HEK293 (cell line): ENCODE results near the gene ADAMTSL2.

ENCODE experiments used
- CTCF ChIP-seq: fragments of 450-650 bp; formaldehyde crosslinking; IDR thresholded peaks from 2 replicates; pipeline ENCODE4 v1.5.1; 2016; ENCODE audit warnings: missing biosample characterization, missing genetic modification characterization
- HOXC10 ChIP-seq: sonication (generic); formaldehyde crosslinking; IDR thresholded peaks from 2 replicates; pipeline ENCODE4 v1.8.1; 2023; ENCODE audit warnings: mild to moderate bottlenecking, missing genetic modification reagents
- KLF1 ChIP-seq: fragments of 450-650 bp; formaldehyde crosslinking; IDR thresholded peaks from 2 replicates; pipeline ENCODE4 v1.5.1; 2016; ENCODE audit warnings: missing biosample characterization, missing genetic modification characterization
- MEIS1 ChIP-seq: sonication (generic); formaldehyde crosslinking; IDR thresholded peaks from 2 replicates; pipeline ENCODE4 v1.8.1; 2022; ENCODE audit warnings: missing genetic modification reagents, mild to moderate bottlenecking, borderline replicate concordance
- TCF7L2 ChIP-seq: IDR thresholded peaks from 2 replicates; pipeline ENCODE4 v1.6.1; 2011; ENCODE audit warnings: low read depth, mild to moderate bottlenecking, inconsistent platforms, low read length, moderate library complexity, borderline replicate concordance
- YY1 ChIP-seq: fragments of 450-650 bp; formaldehyde crosslinking; IDR thresholded peaks from 2 replicates; pipeline ENCODE4 v1.5.1; 2018; ENCODE audit warnings: missing biosample characterization, missing genetic modification characterization
- ZNF138 ChIP-seq: fragments of 450-650 bp; formaldehyde crosslinking; IDR thresholded peaks from 2 replicates; pipeline ENCODE4 v1.5.1; 2016; ENCODE audit warnings: missing biosample characterization, missing genetic modification characterization, borderline replicate concordance
- ZNF140 ChIP-seq: fragments of 450-650 bp; formaldehyde crosslinking; IDR thresholded peaks from 2 replicates; pipeline ENCODE4 v1.5.1; 2016; ENCODE audit warnings: missing biosample characterization, missing genetic modification characterization
- ZNF324 ChIP-seq: fragments of 450-650 bp; formaldehyde crosslinking; IDR thresholded peaks from 2 replicates; pipeline ENCODE4 v1.5.1; 2016; ENCODE audit warnings: missing biosample characterization, missing genetic modification characterization

- no peak for TF ChIP-seq CTCF (tag by site-specific recombination)
- TF ChIP-seq KLF1 (tag by site-specific recombination), result no peak
- TF ChIP-seq YY1 (tag by site-specific recombination), result no peak
- no peak for TF ChIP-seq ZNF140 (tag by site-specific recombination)
- TF ChIP-seq TCF7L2, result no peak
- TF ChIP-seq ZNF324 (tag by site-specific recombination), result no peak
- no peak for TF ChIP-seq MEIS1 (CRISPR knock-in tag)
- TF ChIP-seq ZNF138, result no peak
- no peak for TF ChIP-seq HOXC10 (CRISPR knock-in tag)
These were observed 70.4 kb downstream of the ADAMTSL2 start for GRCh38 chr9:133604856-133605255.
